ENCODE measurements around the gene SRBD1.

Gene SRBD1

DNA sequence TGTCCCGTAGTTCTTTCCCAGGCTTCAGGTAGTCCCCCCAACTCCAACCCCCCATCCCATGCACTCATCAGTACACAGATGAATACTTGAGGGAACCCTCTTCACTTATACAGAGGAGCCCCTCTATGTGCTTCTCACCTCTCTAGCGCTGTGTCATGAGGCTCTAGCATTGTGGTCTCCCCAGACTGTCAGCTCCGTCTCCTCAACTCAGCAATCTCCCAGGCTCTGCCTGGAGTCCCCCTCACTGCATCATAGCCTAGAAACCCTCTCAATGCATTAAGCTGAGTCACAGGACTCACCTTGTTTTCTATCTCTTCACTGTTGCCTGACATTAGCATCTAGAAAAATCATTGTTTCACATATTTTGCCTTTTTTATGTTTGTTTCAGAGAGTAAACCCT lies 20.3 kb upstream of the SRBD1 start:
- DNase-seq, result no peak

- no peak for DNase-seq
Measured at GRCh38 chr2:45629971-45630370, 18.9 kb upstream of the SRBD1 start.

- no peak for DNase-seq
Measured at GRCh38 chr2:45627911-45628310, 16.8 kb upstream of the SRBD1 start.

- no peak for DNase-seq
Measured at GRCh38 chr2:45626387-45627221, 15.5 kb upstream of the SRBD1 start.

- DNase-seq, result no peak
Measured at GRCh38 chr2:45625824-45626223, 14.8 kb upstream of the SRBD1 start.

- no peak for DNase-seq
Measured at GRCh38 chr2:45623098-45623497, 12.0 kb upstream of the SRBD1 start.

- no peak for DNase-seq
Measured at GRCh38 chr2:45622336-45623075, 11.4 kb upstream of the SRBD1 start.

DNA sequence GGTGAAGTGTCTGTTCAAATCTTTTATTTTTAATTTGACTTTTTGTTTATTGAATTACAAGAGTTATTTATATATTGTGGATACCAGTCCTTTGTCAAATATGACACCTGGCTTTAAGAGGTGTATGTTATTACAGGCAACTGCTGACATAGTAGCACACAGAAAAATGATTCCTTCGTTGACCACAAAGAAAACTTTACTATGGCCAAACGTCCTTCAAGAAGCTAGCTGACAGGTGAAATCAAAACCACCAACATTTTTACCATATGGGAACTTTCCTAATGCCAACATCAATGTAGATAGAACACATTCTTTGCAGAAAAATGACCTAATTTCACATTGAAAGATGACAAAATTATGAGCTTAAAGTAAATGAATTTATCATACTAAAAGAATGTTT lies 6.4 kb upstream of the SRBD1 start:
- no peak for DNase-seq

- DNase-seq, result no peak
Measured at GRCh38 chr2:45616658-45617411, 5.8 kb upstream of the SRBD1 start.

GRCh38 chr2:45614871-45615415 lies 3.9 kb upstream of the SRBD1 start:
- no peak for DNase-seq

DNA sequence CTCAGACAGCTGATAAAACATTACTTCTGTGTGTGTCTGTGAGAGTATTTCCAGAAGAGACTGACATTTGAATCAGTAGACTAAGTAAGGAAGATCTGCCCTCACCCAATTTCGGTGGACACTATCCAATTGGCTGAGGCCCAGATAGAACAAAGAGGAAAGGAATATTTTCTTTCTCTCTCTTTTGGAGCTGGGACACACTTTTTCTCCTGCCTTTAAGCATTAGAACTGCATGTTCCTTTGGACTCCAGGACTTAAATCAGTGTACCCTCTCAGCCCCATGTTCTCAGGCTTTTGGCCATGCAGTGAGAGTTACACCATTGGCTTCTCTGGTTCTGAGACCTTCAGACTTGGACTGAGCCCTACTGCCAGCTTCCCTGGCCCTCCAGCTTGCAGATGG lies 3.3 kb upstream of the SRBD1 start:
- no peak for DNase-seq

GRCh38 chr2:45612731-45613130 lies 1.7 kb upstream of the SRBD1 start:
- DNase-seq, result no peak

GRCh38 chr2:45612285-45612684 lies 1.2 kb upstream of the SRBD1 start:
- DNase-seq, result no peak

DNA sequence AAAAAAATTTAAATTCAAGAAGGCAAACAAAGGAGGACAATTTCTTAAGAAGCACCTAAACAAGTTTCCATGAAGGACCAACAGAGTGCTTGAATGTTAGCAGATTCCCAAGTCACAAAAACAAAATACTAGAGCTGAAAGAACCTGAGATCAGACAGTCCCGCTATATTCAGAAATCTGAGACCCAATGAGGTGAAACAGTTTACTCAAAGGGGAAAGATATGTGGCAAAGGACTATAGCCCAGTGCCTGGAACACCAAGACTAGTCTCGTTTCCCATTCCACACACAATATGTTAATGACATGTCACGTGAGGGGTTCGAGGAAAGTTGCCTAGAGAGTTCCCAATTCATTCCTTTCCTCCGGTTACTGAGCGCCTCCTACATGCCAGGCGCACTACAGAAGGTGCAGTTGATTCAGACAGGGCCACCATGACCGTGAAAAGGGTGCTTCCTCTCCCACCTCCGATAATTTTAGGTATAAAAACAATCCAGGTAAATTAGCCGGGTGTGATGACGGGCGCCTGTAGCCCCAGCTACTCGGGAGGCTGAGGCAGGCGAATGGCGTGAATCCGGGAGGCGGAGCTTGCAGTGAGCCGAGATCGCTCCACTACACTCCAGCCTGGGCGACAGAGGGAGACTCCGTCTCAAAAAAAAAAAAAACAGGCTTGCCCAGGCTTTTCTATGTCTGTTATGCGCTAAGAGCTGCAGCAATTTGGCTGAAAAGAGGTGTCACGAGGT lies 617 bp downstream of the SRBD1 start:
- DNase-seq, result peak; percentile 48

- DNase-seq, result no peak
Measured at GRCh38 chr2:45607701-45608100, 3.4 kb downstream of the SRBD1 start.

DNA sequence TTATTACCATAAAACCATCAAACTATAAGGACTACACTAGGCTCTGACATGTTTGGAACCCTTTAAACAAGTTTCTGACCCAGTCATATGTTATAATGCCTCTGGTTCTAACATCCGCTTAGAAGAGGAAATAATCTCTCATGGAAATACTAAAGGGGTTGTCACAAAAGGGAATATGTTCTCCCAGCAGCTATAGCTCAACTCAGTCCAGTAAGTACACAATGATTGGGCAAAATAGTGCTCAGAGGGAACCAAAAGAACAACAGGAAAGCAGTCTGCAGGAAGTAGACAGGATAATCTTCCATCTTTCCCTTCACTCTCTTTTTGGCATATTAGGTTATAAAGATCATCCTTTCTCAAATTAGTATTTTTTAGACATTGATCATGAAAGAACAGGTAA lies 4.3 kb downstream of the SRBD1 start:
- no peak for DNase-seq

DNA sequence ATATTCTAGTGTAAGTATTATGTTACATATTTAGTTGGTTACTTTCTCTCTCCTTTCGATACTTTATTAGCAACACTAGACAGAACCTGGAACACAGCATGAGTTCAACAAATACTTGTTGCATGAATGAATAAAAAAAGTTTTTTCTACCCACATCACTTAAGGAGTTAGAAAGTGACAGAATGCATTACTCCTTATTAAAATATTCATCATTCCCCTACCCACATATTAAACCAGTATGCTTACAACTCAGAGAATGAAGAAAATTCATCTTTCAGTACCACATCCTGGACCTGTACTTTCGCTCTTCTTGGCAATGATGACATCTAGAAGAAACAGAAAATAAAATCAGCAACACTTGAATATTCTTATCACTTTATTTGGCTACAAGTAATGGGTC lies 6.0 kb downstream of the SRBD1 start:
- DNase-seq, result no peak

GRCh38 chr2:45602624-45603023 lies 8.4 kb downstream of the SRBD1 start:
- DNase-seq, result no peak

DNA sequence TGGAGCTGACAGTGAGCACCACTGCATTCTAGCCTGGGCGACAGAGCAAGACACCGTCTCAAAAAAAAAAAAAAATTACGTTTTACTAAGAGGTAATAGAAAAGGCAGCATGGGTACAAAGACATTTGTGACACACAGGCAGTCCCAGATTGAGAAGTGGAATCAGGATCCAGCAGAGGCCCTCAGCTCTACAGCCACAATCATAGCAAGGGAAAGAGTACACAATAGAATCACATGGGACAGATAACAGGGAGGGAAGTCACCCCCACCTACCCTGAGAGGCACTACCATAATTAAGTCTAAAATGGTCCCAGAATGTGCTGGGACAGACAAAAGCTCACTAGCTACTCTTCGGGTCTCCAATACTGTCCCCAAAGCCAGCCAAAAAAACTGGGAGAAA lies 12.5 kb downstream of the SRBD1 start:
- DNase-seq, result no peak

DNA sequence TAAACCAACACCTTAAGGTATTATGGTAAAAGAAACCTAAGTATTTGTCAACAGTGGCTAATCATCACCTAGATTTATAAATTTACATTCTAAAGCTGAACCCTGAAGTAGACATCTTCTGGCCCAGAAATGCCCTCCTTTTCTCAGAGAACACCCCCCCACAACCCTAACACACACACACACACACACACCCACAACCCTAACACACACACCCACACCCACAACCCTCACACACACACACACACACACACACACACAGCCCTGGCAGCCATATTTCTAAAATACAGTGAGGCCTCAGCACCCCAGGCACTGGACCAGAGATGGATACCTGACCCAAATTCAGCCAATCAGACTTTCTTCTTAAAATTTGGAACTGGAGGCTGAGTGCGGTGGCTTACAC lies 14.3 kb downstream of the SRBD1 start:
- no peak for DNase-seq

DNA sequence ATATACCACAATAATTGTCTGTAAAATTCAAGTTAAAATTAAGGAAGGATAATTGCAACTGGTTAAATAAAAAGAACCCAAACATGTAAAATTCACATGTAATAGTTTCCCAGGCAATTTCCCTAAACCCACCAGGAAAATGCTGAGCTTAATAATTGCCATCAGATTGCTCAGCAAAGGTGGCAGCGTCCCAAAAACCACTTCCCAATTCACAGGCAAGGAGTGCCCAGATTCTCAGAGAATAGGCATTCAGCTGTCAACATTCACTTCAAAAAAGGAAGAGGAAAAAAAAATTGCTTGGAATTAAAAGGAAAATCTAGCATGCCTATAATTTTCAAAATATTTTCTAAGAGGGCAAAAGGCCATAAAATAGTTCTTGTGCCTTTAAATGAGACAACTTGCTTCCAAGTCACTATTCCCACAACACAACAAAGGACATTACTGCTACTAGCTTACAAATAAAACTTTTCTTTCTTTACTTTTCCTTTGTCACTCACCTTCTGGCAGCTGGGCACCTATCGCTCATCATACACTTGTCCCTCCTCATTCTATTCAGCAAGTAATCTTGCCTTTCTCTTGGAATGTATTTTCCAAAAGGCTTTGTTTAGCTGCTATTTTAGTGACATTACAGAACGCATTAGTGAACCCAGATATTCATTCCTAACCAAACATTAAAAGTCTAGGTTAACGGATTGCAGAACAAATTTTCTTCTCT lies 15.2 kb downstream of the SRBD1 start:
- DNase-seq, result no peak

GRCh38 chr2:45591073-45591472 lies 20.0 kb downstream of the SRBD1 start:
- DNase-seq, result no peak
